ENCODE measurements around the gene CST4.
A peak's percentile ranks its signal among the peaks of the same experiment; 100 is the strongest.
"Not testable (repeated sequence)": the region's sequence is repeated elsewhere in the genome, so short reads cannot be mapped to it uniquely, and the experiment has no call there.

The CST4 gene, protein sequence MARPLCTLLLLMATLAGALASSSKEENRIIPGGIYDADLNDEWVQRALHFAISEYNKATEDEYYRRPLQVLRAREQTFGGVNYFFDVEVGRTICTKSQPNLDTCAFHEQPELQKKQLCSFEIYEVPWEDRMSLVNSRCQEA

DNA sequence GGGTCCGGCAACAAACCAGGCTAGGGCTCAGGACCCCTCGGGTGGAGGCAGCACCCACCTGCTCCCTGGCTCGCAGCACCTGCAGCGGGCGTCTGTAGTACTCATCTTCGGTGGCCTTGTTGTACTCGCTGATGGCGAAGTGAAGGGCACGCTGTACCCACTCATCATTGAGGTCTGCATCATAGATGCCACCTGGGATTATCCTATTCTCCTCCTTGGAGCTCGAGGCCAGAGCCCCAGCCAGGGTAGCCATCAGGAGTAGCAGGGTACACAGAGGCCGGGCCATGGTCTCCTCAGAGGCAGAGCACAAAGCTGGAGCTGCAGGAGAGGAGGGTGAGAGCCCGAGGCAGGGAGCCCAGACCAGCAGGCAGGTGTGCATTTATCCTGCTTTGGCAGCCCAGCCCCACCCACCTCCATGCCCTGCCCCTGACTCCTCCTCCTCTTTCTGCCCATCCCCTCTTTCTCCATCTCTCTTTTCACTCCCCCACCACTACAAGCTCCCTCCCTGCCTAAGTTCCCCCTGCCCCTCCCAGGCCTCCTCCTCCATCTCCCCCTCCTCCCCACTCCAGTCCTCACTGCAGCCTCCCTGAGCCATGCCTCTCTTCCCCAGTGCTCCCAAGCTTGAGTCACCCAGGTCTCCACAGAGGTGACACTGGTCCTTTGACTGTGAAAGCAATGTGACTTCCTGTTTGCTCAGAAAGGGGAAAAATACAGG lies at the start of gene CST4:
Gene CST4 (minus strand): TSS at position 355 of the 715 bp plus-strand sequence. CDS start 69 bp downstream, at position 286.
- not testable (repeated sequence) for DNase-seq

DNA sequence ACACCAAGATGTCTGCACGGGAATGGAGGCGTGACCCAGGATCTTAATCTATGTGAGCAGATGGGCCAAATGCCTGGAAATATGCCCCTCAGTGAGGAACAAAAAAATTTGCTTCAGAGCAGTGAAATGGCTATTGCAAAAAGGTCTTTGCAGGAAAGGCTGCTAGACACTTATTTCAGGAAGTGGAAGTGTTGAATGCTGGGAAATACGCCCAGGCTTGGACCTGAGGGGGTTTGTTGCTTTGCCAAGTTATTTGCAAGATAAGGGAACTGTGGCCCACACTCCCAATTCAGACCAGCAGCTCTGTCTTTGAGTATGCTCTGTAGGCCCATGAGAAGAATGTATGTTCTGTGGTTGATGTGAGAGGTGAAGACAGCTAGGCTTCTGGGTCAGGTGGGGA lies 46.6 kb upstream of the CST4 start:
- peak; percentile 10 to 33 for DNase-seq

DNA sequence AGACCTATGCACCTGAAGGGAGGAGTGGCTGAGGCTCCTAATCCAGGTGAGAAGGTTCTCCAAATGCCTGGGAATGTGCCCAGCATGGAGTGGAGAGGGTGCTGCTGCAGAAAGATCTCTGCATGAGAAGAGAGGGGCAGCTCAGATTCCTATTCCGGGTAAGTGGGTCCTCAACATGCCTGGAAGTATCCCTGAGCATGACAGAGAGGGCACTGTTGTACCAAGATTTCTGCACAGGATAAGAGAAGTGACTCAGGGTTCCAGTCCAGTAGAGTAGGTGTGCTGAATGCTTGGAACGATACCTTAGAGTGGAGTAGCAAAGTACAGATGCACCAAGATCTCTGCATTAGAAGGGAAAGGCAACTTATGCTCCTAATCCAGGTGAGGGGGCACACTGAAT lies 46.1 kb upstream of the CST4 start:
- DNase-seq: peak in 1 of 2 experiments; percentile 21

DNA sequence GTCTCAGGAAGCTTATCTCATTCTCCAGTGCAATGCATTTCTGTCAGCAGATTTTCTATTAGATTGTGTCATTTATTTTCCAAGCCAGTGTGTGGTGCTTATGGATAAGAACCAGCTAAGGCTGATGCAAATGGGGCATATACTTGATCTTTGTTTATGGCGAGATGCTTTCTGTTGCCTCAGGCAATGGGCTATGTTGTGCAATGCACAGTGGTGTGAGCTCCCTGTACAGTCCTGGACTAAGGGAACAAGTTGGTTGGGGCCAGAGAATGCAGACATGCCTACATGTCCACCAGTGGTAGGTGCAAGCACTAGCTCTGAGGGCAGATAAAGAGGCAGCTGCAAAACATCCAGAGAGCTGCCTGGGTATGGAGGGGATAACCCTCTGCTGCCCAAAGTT lies 45.6 kb upstream of the CST4 start:
- peak; percentile 34 to 75 for DNase-seq

DNA sequence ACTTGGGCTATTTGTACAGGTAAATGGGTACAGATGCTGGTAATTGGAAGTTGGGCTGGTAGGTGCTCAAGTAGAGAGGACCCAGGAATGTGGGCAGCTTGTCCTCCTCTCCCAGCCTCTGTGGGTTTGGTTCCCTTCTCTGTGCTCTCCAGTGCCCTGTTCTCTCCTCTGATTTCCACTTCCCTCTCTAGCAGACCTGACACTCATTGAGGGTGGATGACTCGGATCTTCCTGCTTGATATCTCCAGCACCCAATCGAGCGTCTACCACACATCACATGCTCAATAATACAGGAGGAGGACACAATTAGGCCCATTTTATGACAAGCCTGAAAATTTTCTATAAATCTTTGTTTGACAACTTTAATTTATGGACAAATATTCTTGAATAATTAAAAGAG lies 38.2 kb upstream of the CST4 start:
- DNase-seq: no peak
- TF ChIP-seq POLR2A (IDR thresholded peaks at IDR 0.05; ENCODE audit: low read length) (no peak), GATA1 (IDR thresholded peaks at IDR 0.05; ENCODE audit: low read depth, low read length) (no peak)

DNA sequence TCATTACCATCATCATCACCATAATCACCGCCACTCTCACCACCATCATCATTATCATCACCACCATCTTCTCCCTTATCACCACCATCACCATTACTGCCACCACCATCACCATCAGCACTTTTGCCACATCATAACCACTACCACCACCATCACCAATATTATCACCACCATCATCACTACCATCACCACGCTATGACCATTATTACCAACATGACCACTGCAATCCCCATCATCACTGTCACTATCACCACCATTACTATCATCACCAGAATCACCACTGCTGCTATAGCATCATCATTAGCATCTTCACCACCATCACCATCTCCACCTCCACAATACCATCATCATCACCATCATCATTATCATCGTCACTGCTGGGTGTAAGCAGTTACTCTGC lies 36.3 kb upstream of the CST4 start:
- DNase-seq: no peak

DNA sequence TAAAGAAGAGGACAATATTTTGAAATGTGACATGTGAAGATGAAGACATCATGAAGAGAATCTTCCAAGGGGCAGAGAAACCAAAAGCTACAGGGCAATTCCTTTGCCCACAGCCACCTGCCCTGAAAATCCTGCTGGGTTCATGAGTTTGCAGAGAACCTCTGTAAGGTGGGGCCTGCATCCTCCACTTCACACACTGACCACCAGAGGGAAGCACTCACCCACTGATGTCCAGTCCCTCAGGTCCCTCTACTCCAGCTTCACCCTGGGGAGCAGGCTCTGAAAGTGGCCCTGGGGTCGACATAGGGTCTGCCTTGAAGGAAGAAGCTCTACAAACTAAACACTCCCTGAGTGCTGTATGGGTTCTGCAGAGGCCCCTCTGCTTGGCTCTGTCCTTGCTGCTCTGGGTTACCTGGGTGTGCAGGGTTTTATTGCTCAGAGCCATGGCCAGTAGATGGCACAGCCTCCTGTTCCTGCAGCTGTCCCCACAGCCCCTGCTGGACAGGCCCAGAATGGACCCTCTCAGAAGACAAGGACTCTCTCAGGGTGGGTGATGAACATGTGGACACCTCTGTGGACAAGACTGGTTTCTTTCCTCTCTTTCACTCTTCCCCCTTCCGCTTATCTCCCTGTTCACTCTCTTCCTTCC lies 34.9 kb upstream of the CST4 start:
- DNase-seq: peak; percentile 34 to 56

More for the DNA sequence above, 36.3 kb upstream of the CST4 start:
- TF ChIP-seq GATA1 (IDR thresholded peaks at IDR 0.05; ENCODE audit: low read depth, low read length) (no peak), POLR2A (IDR thresholded peaks at IDR 0.05; ENCODE audit: low read length) (no peak)

DNA sequence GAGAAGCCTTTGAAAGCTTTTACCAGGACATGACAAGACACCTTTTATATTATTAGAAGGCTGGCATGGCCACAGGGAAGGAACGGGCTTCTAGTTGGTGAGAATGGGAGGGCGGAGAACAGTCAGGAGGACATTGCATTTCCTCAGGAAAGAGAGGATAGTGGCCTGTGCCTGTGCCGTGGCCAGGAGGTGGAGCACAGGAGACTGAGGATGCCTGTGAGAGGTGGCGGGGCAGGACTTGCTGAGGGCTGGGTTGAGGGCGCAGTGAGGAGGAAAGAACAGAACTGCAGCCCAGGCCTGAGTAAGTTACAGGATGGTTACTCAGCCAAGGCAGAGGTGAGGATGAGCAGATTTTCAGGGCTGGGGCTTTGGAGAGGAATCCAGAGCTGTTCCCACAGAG lies 34.0 kb upstream of the CST4 start:
- DNase-seq: not testable (repeated sequence)

DNA sequence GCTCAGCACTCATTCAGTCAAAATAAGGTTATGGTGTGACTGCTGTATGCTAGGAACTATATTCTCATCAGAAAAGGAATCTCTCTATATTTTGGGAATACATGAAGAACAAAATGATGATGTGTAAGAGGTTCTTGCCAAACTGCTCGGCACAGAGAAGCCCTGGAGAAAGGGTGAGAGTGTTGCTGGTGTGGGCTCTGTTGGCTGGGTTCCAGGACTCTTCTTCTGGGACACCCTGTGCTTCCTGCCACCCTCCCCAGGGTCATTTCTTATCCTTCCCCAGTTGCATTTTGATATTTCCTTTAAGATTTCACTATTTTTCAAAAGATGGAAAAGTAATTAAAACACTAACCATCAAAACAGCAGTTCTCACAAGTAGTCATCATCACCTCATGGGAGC lies 33.1 kb upstream of the CST4 start:
- DNase-seq: no peak
- TF ChIP-seq POLR2A (IDR thresholded peaks at IDR 0.05; ENCODE audit: low read length): no peak
- TF ChIP-seq GATA1 (IDR thresholded peaks at IDR 0.05; ENCODE audit: low read depth, low read length): no peak

DNA sequence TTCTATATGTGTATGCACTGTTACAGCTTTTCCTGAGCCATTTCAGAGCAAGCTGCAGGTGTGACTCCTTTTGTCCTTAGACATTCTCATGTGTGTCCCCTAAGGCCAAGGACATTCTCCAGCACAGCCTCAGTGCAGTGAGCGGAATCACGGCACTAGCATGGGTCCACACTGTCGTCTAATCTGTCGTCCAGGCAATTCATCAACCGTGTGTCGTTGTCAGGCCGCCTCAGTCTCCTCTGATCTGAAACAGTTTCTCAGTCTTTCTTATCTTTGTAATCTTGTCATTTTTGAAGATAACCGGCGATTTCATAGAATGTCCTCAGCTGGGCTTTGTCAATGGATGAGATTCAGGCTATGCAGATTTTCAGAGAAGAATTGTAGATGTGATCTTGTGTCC lies 30.5 kb upstream of the CST4 start:
- not testable (repeated sequence) for DNase-seq

DNA sequence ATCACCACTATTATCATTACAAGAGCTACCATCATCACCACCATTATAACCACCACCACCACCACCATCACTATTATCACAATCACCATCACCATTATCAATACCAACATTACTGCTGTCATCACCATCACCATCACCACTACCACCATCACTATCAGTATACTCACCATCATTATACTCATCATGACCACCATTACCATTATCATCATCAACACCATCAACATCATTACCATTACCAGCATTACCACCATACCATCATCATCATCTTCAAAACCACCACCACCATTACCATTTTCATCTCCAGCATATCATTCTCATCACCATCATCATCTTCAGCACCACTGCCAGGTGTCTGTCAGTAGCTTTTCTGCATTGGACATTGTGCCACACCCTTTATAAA lies 22.9 kb upstream of the CST4 start:
- DNase-seq: not testable (repeated sequence)

DNA sequence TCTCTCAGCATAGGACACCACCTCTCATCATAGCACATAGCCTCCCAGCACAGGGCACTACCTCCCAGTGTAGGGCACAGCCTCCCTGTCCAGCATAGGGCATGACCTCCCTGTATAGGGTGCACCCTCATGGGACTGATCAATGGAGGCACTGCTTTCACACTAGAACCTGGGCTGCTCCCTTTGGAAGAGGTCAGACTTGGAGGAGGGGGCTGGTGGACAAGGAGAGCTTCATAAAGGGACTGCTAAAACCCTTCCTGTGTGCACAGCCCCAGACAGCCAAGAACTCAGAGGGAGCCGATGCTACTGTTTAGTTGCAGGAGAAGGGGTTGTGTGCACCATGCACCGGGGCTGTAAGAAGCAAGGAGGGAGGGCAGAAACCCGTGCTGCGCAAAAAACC lies 21.9 kb upstream of the CST4 start:
- no peak for DNase-seq
- TF ChIP-seq POLR2A (IDR thresholded peaks at IDR 0.05; ENCODE audit: low read length): no peak
- no peak for TF ChIP-seq GATA1 (IDR thresholded peaks at IDR 0.05; ENCODE audit: low read depth, low read length)

DNA sequence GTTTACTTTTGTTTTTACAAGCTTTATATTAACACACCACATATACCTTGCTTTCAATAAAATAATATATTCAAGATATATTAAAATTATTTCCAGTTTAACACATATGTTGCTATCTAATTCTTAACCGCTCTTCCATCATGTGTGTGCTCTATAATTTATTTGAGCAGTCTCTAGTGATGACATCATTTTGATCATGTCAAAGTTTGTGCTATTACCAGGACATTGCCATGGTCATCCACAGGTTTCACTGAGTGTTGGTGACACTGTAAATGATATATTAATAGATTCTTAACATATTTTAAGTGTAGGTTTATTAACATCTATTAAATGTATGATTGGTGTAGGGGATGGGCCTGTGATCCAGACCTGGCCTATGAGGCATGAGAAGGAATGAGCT lies 17.1 kb upstream of the CST4 start:
- DNase-seq: no peak
- TF ChIP-seq POLR2A (IDR thresholded peaks at IDR 0.05; ENCODE audit: low read length) (no peak), GATA1 (IDR thresholded peaks at IDR 0.05; ENCODE audit: low read depth, low read length) (no peak)

DNA sequence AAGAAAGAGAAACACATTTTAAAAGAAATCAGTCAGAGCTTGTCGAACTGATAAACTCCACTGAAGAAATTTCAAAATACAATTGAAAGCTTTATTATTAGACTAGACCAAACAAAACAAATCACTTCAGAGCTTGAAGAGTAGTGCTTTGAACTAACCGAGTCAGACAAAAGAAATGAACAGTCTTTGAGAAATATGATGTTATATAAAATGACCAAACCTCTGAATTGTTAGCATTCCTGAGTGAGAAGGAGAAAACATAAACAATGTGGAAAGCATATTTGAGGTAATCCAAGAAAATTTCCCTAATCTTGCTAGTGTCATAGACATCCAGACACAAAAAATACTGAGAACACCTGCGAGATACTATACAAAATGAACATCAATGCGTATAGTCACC lies 13.2 kb upstream of the CST4 start:
- TF ChIP-seq POLR2A (IDR thresholded peaks at IDR 0.05; ENCODE audit: low read length) (no peak), GATA1 (IDR thresholded peaks at IDR 0.05; ENCODE audit: low read depth, low read length) (no peak)
- DNase-seq: no peak

DNA sequence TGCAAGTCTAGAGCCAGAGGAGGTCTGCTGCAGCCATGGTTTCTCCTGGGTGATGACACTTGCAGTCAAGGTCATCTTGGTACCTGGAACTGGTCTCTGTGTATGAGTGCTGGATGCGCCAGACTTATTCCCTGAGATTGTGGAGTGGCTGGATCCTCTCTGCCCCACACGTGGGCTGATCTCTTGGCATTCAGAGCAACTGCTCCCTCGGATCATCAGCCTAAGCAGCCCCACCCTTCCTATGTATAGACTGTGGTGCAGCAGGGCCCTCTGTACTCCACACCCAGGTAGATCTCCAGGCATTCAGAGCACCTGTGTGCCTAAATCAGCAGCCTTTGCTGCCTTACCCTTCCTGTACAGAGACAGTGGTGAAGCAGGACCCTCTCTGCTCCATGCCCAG lies 12.1 kb upstream of the CST4 start:
- TF ChIP-seq GATA1 (IDR thresholded peaks at IDR 0.05; ENCODE audit: low read depth, low read length) (no peak), POLR2A (IDR thresholded peaks at IDR 0.05; ENCODE audit: low read length) (no peak)
- no peak for DNase-seq

DNA sequence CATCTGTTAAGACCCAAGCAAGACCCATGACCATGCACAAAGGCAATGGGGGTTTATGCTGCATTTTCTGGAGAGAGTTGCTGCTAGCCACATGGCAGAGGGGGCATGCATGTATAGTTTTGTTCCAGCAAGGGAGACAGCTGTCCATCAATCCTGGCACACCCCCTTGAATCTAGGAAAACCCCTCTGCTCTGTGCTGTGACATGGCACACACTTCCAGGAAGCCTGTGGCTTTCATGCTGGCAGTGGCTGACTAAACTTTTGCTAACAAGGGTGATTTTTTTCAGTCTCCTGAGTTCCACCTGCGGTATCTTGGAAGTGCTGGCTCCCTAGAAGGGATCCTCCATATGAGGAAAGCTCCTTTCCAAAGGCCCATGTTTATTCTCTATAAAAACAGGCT lies 9.1 kb upstream of the CST4 start:
- no peak for DNase-seq
- TF ChIP-seq POLR2A (IDR thresholded peaks at IDR 0.05; ENCODE audit: low read length) (no peak), GATA1 (IDR thresholded peaks at IDR 0.05; ENCODE audit: low read depth, low read length) (no peak)

DNA sequence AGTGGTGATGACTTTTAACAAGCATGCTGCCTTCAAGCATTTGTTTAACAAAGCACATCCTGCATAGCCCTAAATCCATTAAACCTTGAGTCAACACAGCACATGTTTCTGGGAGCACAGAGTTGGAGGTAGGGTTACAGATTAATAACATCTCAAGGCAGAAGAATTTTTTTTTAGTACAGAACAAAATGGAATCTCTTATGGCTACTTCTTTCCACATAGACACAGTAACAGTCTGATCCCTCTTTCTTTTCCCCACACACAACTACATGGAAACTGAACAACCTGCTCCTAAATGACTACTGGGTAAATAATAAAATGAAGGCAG lies 6.2 kb upstream of the CST4 start:
- not testable (repeated sequence) for DNase-seq

DNA sequence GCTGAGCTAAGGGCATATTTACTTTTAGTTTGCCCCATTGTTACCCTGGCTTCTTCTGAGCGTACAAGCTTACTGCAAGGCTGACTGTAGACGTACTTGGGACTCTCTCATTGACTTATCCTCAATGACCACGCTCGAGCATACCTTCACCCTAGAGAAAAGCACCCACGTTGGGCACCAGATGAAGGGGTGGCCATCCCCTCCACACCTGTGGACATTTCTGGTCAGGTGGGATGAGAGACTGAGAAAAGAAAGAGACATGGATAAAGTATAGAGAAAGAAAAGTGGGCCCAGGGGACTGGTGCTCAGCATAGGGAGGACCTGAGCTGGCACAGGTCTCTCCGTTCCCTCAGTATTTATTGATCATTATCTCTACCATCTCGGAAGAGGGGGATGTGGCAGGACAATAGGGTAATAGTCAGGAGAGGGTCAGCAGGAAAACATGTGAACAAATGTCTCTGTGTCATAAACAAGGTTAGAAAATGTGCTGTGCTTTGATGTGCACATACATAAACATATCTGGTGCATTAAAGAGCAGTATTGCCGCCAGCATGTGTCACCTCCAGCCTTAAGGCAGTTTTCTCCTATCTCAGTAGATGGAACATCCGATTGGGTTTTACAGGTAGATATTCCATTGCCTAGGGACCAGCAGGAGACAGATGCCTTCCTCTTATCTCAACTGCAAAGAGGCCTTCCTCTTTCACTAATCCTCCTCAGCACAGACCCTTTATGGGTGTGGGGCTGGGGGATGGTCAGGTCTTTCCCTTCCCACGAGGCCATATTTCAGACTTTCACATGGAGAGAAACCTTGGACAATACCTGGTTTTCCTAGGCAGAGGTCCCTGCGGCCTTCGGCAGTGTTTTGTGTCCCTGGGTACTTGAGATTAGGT lies 5.6 kb upstream of the CST4 start:
- DNase-seq: not testable (repeated sequence)

DNA sequence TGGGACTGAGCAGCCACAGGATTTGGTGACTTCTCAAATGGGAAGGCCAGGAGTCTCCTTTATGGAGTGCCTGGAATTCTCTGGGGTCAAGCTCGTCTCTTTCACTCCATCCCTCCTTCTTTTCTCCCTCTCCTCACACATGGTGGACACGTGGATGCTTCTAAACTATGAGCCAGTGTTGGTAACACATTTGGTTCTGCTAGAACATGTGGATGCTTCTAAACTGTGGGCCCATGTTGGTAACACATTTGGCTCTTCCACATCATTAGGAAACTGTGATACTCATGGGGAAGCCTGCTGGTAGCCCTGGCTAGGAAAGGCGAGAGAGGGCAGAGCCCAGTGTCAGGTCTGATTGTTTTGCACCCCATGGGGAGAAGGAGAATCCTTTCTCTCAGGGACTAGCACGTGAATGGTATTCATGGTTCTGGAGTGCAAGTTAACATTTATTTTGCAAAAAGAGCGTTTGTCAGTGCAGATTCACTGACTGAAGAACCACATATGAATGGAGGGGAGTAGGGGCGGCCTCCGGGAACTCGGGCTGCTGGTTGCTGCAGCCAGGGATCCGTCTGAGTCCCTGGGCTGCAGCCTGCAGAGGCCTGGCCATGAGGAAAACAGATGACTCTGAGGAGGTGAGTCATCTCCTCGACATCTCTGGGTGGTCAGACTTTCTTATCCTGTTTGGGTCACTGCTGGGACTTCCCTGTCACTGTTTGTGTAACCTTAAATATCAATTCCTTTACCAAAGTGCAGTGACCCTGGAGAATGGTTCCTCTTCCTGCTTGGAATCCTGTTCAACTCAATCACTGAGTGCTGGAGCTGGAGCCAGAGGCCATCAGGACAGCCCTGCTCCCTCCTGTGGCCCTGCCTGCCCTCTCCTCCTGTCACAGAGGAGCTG lies 4.1 kb upstream of the CST4 start:
- DNase-seq: not testable (repeated sequence)
